ENCODE measurements around the gene PAN2.

Gene PAN2

DNA sequence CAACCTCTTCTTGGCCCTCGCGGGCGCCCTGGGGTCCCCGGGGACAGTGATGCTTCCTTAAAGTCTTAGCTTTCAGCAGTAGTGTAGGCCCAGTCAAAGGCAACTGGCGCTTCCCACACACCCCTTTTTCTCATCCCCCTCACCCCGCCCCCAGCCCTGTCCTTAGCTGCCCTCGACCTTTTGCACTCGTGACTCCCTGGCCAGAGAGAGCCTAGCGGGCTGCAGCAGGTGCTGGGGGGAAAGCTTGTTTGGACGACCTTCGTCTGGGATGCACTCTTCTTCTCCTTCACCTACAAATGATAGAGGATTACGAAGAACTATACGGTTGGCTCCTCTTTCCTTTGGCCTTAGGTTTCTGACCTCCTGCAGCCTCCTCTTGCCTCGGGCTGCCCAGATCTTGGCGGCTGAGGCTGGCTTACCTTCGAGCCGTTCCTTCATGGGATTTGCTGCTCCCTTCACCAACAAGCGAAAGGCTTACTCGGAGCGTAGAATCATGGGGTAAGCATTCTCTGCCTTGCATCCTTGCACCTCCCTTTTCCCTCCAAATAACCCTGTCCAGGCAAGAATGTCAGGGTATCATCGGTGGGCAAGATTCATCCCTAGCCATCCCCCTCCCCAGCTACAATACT is 66.2 kb downstream of the PAN2 start:
- FAIRE-seq: no peak

- FAIRE-seq: no peak
Observed at GRCh38 chr12:56266693-56267442, 66.9 kb downstream of the PAN2 start, which contains the start of gene COQ10A. TSS of gene COQ10A (plus strand) at chr12:56266942. CDS start at chr12:56267119, 177 bp downstream.
